Measurements from ENCODE around the gene MYH10.

MYH10 gene

GRCh38 chr17:8602679-8603078 is 27.8 kb downstream of the MYH10 start:
- peak; percentile 31 for DNase-seq

- DNase-seq, result no peak
These were observed 31.0 kb downstream of the MYH10 start for GRCh38 chr17:8599351-8600011.

GRCh38 chr17:8598913-8599312 is 31.6 kb downstream of the MYH10 start:
- DNase-seq, result no peak

- DNase-seq, result no peak
These were observed 36.7 kb downstream of the MYH10 start for GRCh38 chr17:8593830-8594229.

- DNase-seq, result no peak
These were observed 37.2 kb downstream of the MYH10 start for GRCh38 chr17:8593276-8593675.

- no peak for DNase-seq
These were observed 41.5 kb downstream of the MYH10 start for GRCh38 chr17:8588877-8589554.

- no peak for DNase-seq
These were observed 43.8 kb downstream of the MYH10 start for GRCh38 chr17:8586766-8587165.

GRCh38 chr17:8585911-8586310 is 44.6 kb downstream of the MYH10 start:
- no peak for DNase-seq

GRCh38 chr17:8583954-8584353 is 46.6 kb downstream of the MYH10 start:
- DNase-seq, result no peak

- peak; percentile 75 for DNase-seq
These were observed 49.4 kb downstream of the MYH10 start for GRCh38 chr17:8580952-8581658.

- DNase-seq, result no peak
These were observed 52.7 kb downstream of the MYH10 start for GRCh38 chr17:8577868-8578267.

GRCh38 chr17:8576559-8577294 is 53.8 kb downstream of the MYH10 start:
- DNase-seq, result no peak

GRCh38 chr17:8574687-8575086 is 55.8 kb downstream of the MYH10 start:
- no peak for DNase-seq

- no peak for DNase-seq
These were observed 57.8 kb downstream of the MYH10 start for GRCh38 chr17:8572764-8573163.

GRCh38 chr17:8563981-8564602 is 66.4 kb downstream of the MYH10 start:
- DNase-seq, result peak; percentile 20

GRCh38 chr17:8563024-8563776 is 67.3 kb downstream of the MYH10 start:
- peak; percentile 99 for DNase-seq

GRCh38 chr17:8558144-8558543 is 72.4 kb downstream of the MYH10 start:
- no peak for DNase-seq

- no peak for DNase-seq
These were observed 73.2 kb downstream of the MYH10 start for GRCh38 chr17:8557176-8557806.

GRCh38 chr17:8556074-8556473 is 74.5 kb downstream of the MYH10 start:
- DNase-seq, result no peak

GRCh38 chr17:8555062-8555461 is 75.5 kb downstream of the MYH10 start:
- DNase-seq, result no peak

GRCh38 chr17:8552577-8553320 is 77.8 kb downstream of the MYH10 start:
- peak; percentile 84 for DNase-seq

All from NCI-H82 (cell line).